T follicular helper cell (primary cell): Measurements from ENCODE around the gene MAML2.

Experiments used
- DNase-seq: peaks from one replicate; pipeline ENCODE4 v3.0.0-alpha.2; 2020; ENCODE audit warnings: low read depth

MAML2 gene

GRCh38 chr11:96008161-96008720, 334.8 kb downstream of the MAML2 start:
- DNase-seq = no peak

DNA sequence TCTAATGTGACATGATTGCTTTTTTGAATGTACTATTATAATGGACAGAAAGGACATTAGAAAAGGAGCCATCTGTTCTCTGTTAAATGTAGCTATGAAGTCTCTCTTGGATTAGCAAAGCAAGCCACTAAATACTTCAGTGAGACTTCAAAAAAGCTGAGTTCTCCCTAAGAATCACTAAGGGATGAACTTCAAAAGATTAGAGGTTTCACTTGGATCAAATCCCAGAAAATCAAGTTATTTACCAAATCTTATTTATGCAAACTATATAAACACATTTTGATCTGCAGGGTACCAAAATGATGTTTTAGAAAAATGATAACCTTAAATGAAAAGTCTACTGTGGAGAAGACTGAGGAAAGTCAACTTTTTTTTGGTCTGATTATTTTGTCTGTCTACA, 337.0 kb downstream of the MAML2 start:
- no peak for DNase-seq

- no peak for DNase-seq
Observed at GRCh38 chr11:96004862-96005261, 338.1 kb downstream of the MAML2 start.

DNA sequence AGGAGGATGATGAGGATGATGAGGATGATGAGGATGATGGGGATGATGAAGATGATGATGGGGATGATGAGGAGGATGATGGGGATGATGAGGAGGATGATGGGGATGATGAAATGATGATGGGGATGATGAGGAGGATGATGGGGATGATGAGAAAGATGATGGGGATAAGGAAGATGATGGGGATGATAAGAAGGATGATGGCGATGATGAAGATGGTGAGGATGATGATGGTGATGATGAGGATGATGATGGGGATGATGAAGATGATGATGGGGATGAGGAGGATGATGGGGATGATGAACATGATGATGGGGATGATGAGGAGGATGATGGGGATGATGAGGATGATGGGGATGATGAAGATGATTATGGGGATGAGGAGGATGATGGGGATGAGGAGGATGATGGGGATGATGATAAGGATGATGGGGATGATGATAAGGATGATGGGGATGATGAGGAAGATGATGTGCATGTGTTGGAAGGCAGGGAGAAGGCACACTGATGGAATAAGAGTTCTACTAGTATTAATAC, 340.2 kb downstream of the MAML2 start:
- DNase-seq = no peak

GRCh38 chr11:96002339-96002738, 340.7 kb downstream of the MAML2 start:
- DNase-seq = no peak

- DNase-seq = no peak
Observed at GRCh38 chr11:96001037-96001436, 342.0 kb downstream of the MAML2 start.

DNA sequence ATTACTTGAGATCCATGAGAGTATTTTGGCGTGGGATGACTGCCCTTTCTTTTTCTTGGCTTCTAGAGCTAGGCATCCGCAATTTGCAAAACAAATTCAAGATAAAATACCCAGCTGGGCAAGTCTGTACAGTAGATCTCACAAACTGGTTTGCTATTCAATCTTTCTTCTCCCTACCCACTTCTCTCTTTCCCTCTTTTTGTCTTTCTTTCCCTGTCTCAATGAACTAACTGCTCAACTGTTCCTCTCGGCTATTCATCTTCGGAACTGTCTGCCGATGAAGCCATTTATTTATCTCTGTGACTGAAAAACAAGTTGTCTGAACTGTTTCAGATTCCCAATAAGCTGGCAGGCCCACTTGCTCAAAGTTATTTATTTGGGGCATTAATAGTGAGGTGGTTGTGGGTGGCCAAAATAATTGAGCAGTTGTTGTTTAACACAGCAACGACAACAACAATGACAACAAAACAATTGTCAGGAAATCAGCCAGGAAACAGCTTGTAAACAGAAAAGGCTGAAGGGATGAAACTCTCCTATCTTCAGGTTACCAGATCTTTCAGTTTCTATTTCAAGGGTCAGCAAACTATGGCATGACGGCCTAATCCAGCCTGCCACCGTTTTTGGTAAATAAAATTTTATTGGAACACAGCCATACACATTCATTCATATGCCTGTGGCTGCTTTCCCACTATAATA, 343.1 kb downstream of the MAML2 start:
- DNase-seq = no peak

DNA sequence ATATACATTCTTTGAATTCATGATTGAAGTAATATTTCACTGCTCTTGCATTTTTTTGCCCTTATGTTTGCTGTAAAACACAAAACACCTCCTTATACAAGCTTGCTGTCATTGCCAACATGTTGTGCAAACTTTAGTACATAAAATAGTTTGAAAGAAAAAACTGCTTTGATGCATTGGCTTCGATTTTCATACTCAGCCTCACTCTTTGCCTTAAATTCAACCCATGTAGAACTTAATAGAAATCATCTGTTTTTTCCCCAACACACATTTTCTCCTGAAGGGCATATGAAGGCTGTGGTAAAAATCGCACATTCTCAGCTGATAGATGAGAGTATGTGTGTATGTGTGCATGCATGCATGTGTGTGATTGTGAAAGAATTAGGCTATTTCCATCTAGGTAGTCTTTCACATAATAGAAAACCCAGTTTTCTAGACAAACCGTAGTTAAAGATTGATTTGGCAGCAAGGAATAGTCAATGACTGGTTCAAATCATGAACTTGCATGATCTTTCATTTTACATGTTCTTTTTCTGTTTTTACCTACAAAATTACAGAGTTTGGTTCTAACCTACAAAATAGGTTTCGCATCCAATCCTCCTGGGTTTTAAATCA, 346.3 kb downstream of the MAML2 start:
- DNase-seq = no peak

- DNase-seq = no peak
Observed at GRCh38 chr11:95994329-95994728, 348.7 kb downstream of the MAML2 start.

DNA sequence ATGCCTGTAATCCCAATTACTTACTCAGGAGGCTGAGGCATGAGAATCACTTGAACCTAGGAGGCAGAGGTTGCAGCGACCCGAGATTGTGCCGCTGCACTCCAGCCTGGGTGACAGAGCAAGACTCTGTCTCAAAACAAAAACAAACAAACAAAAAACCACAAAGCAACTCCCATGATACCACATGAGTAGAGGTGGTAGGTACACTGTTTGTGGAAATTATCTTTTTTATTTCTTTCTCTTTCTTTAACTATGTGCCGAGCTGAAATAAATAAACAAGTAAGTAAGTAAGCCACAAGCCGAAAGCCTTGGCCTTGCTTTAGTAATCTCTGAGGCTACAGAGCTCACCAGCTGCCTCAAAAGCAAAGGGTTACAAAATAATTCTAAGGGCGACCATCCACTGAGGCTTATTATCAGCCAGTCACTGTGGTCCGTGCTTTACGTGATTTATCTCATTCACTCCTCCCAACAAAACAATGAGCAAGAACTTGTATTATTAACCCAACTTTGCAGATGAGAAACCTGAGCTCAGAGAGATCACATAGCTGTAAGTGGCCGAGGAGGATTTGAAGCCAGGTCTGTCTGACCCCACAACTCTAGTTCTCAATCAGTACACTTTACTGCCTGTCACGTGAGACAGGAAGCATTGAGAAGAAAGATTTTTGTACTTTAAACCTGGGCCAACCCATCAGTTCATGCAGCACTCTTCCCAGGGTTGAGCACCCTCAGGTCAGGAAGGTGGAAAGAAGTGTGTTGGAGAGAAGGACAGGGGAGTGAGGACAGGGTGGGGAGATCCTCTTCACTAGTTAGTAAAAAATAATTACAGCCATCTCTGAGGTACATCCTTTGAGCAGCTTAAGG, 349.3 kb downstream of the MAML2 start:
- DNase-seq = no peak

DNA sequence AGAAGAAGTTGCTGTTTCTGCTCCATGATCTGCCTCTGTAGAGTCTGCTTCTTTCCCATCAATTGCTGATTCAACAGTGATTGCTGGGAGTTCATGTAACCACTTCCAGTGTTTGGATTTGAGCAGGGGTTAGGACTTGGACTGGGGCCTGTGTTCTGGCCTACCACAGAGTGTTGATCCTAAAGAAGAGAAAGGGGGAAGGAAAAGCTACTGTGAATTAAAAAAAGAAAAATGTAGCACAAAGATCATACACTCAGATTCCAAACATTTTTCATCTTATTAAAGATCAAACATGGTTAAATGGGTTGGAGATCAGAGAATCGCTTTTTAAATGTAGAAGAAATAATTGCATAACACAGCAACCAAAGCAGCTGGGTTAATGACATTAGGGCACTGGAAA, 351.4 kb downstream of the MAML2 start:
- DNase-seq = no peak

DNA sequence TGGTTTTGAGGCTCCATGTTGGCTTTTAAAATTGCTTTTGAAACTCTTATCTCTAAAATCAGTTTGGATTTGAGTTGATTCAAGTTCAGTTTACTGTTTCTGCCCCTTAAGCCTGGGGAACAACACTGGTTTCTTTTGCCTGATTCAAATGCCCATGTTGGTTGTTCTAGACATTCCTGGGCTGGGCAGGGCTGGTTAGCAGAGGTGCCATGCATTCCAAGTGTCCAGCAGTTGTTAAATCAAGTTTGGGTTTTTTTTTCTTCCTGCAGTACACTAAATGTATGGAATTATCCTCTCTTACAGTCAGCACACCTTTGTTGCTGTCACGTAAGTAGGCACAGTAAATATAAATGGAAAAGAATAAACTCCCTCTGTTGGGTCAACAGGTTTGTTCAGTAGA, 351.9 kb downstream of the MAML2 start:
- no peak for DNase-seq

DNA sequence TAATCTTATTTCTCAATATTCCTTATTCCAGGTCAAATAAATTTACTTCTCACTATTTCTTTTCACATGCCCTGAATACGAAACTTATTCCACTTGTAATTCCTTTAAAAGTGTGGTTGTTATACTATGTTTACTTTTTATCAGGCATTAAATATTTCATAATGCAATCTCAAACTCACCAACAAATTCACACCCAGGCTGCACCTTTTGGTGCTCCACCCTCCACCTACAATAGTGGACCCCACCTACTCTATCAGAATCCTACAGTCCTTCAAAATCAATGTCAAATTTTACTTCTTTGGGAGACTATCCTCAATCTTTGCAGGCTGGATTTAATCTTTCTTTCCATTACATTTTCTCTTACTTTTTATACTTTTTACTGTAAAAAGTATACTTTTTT, 353.2 kb downstream of the MAML2 start:
- no peak for DNase-seq

- no peak for DNase-seq
Observed at GRCh38 chr11:95989076-95989605, 353.9 kb downstream of the MAML2 start.

- no peak for DNase-seq
Observed at GRCh38 chr11:95985174-95985808, 357.7 kb downstream of the MAML2 start.

DNA sequence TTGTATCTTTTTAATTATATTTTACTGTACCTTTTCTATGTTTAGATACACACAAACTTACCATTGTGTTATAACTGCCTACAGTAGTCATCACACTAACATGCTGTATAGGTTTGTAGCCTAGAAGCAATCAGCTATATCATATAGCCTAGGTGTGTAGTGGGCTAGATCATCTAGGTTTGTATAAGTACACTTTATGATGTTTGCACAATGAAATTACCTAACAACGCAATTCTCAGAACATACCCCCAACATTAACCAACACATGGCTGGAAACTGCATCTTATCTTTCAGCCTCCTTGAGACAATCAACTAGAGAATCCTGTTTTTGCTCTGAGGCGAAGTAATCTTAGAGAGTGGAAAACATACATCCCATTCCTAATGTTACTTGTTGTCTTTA, 358.9 kb downstream of the MAML2 start:
- no peak for DNase-seq

DNA sequence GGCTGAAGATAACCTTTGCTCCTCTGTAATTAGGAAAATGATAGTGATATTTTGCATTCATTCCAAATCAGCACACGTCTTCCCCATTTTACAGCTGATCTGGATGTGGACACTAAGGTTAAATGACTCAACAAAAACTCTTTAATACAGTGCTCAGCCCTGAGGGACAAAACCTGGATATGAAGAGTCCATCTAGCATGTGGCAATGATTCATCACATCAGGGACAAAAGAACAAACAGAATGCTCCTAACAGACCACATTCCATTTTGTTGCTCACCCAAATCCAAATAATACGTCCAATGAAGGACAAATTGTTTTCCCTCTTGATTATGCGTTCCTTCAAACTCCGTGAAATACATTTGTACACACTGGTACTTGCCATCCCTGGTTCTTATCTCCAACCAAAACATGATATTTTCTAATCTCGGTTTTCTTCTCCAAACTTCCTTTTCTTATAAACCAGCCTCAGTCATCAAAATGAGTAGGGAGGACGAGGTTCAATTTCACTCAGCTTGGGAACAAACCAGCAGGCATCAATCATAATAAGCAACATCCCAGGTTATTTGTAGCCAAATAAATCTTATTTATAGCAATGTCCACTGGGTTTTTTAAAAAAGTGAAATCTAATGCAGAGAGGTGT, 365.3 kb downstream of the MAML2 start:
- no peak for DNase-seq

GRCh38 chr11:95976550-95976949, 366.4 kb downstream of the MAML2 start:
- DNase-seq = no peak

DNA sequence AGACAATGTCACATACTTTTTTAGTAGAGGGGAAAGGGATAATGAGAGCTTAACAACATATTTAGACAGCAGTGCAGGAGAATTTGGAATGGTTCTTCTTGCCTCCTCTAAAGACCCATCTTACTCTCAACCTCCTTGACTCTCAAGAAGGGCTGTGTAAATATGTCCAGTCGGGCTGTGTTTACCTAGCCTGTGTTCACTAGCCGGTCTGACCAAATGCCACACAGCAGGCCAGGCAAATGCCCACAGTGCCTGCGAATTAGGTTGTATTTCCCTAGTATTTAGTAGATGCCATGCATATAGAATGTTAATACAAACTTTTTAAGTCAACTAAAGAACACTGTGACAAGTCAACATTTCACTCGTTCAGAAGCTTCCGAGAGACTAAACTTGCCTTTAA, 367.7 kb downstream of the MAML2 start:
- DNase-seq = no peak

GRCh38 chr11:95972060-95972459, 370.9 kb downstream of the MAML2 start:
- DNase-seq = no peak

GRCh38 chr11:95968585-95968984, 374.4 kb downstream of the MAML2 start:
- no peak for DNase-seq
